HG02759 (cell line): ENCODE measurements around the gene TGFBRAP1.
"Not testable (repeated sequence)": the region's sequence is repeated elsewhere in the genome, so short reads cannot be mapped to it uniquely, and the experiment has no call there.

Experiments
- ATAC-seq: cut with Tn5 transposase; IDR thresholded peaks from one replicate; pipeline ENCODE4 v1.9.1; 2021; ENCODE audit warnings: mild to moderate bottlenecking, moderate library complexity; ENCODE audit not compliant: unreplicated experiment

The TGFBRAP1 gene

DNA sequence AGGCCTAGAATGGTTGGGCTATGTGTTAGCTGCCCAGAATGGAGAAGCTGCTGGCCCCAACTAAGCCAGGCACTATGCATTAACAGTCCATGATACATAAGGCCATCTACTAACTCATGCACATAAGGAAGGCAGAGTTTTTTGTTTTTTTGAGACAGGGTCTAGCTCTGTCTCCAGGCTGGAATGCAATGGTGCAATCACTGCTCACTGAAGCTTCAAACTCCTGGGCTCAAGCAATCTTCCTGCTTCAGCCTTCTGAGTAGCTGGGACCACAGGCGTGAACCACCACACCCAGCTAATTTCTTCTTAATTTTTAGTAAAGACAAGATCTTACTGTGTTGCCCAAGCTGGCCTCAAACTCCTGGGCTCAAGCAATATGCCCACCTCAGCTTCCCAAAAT is 50.4 kb downstream of the TGFBRAP1 start:
- ATAC-seq = no peak

DNA sequence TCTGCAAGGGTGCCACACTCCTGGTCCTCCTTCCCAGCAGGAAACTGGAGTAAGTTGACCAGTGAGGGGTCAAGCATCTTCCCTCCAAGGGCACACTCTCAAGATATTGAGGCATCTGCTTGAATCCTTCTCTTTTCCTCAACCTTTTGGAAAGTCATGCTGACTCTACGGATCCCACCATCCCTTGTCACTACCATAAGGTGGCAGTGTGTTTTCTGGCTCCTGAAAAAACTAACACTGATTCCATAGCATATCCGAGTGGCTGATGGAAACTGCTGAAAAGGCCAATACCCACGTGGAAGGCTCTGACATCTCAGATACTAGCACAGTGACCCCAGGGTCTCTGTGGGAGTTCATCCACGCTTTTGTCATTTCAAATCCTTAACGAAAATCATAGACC is 50.9 kb downstream of the TGFBRAP1 start:
- ATAC-seq = no peak

DNA sequence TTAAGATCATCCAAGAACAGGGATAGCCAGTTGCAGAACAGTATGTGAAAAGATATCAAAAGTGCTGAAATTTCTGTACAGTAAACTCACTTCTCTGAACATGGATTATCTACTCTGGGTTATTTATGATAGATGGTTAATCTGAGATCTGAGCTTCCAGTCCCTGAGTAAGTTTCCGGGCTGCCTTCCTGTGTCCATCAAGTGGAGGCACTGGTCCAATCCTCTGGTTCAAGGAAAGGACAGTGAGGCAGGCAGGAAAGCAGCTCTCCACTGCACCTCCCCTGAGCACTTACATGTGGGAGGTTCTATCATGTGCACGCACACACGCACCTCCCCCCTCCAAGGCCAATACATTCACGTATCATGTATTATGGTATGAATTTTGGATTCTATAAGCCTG is 55.5 kb downstream of the TGFBRAP1 start:
- ATAC-seq = no peak

DNA sequence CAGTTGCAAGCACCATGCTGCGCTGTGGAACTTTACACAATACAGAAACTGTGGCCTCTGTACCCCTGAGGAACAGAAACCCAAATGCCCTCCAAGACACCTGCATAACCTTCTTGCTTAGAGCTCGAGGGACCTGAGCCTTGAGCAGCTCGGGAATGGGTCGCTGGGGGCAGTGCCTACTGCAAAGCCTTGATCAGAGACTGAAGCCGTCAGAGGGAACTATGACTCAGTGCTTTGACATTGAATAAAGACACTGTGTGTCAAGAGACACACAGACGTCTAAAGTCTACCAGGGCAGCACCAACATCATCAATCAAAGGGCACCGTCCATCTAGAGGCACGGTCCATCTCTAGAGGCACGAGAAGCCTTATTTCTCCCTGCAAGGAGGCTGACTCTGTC is 57.4 kb downstream of the TGFBRAP1 start:
- no peak for ATAC-seq

DNA sequence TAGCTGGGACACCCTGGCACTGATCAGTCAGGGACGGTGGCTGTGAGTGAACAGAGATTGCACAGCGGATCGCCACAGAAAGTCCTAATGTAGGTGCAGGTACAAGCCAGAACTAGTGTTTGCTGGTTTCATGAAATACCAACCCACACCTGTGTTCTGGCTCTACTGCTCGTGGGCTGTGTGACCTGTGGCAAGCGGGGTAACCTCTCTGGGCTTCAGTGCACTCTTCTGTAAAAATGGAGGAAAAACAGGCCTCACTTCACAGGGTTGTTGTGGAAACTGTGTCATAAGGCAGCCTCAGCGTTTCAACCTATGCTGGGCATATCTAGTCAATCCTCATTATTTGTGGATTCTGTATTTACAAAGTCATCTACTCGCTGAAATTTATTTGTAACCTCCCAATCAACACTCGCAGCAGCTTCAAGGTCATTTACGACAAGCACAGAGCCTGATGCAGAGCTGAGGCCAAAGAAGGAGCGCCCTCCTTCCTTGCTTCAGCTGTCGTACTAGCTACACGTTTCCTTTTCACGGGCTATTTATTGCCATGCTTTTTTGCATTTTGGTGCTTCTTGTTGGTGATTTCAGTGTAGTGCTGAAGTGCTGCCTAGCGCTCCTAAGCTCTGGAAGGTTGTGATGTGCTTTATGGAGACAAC is 58.0 kb downstream of the TGFBRAP1 start:
- no peak for ATAC-seq

DNA sequence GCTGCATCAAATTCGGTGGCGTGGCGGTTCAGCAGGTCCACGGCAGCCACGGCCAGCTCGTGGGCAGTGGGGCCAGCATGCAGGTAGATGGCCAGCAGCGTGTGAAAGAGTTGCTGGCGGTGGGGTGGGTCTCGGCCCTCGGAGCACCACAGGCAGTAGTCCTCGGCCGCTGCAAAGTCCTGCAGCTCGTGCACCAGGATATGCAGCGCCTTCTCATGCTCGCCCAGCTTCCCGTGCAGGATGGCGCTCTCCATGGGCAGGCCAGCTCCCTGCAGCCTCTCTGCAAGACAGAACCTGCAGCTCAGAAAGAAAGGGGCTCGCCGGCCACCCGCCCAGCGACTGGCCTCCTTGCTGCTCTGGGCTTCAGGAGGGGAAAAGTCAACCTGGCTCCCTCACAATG is 60.1 kb downstream of the TGFBRAP1 start:
- no peak for ATAC-seq

DNA sequence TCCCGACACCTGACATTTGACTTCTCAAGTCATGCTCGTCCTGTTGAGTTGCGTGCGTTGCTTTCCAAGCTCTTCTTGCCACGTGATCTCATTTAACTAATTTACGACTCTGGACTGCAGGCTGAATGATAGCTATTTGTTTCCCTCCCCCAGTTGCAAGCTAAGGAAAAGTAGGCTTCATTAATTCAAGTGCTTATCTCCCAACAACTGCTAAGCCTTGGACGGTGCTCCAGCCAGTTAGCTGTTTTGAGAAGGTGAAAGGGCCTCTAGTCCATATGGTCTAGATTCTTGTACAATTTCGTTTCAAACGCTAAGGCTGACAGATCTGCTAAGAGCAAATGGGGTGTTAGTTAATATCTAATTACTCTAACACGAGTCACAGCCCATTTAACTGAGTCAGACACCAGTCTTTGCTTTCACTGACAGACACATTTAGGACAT is 66.9 kb downstream of the TGFBRAP1 start:
- no peak for ATAC-seq

DNA sequence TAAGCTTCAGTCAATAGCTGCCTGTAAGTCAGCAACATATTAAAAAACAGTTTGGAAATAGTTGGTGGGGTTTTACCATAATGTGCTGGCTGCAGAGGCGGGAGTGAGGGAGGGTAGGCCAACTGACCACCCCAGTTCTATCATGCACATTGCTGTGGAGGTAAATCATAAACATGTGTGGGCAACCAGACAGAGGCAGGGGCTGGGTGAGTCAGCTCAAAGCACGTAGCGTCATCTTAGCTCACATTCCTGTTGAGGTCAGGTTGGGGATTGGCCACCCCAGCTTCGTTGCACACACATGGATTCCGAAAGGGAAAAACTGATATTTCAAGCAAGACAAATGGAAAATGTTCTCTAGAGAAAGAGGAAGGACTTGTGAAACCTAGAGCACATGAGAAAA is 68.5 kb downstream of the TGFBRAP1 start:
- ATAC-seq = no peak

DNA sequence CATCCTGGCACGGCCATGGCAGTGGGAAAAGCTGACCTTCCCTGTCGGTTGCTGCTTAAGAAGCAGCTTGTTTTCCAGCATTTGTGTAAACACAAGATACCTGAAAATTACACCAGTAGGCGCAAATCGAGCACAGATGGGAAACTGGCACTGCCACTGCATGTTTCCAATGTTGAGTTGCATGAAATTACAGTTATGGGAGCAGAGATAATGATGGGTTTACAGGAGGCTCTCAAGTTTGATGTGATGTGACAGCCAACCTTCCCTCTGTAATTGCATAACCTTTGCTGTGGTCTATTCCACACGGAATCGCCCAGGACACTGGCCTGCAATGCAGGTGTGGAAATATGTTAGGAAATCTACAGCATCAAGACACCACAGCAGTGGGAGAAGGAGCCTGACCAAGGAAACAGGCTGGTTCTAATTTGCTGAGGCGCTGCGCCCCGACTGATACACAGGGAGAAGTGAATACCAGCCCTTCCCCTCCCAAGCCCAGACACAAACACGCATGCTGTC is 70.6 kb downstream of the TGFBRAP1 start:
- ATAC-seq = no peak

DNA sequence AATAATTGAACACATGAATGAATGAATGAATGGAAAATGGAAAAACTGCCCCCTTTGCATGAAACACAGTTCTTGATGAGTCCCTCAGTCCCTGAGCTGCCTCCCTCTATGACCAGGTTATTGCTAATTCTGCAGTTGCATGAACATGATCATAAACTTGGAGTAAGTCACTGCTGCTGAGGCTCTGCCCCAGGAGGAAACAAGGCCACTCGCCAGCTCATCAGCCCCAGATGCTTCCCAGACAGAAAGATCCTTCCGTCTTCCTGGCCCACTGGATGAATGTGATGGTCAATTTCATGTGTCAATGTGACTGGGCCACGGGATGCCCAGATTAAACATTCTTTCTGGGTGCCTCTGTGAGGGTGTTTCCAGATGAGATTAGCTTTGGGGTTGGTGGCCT is 71.6 kb downstream of the TGFBRAP1 start:
- no peak for ATAC-seq

DNA sequence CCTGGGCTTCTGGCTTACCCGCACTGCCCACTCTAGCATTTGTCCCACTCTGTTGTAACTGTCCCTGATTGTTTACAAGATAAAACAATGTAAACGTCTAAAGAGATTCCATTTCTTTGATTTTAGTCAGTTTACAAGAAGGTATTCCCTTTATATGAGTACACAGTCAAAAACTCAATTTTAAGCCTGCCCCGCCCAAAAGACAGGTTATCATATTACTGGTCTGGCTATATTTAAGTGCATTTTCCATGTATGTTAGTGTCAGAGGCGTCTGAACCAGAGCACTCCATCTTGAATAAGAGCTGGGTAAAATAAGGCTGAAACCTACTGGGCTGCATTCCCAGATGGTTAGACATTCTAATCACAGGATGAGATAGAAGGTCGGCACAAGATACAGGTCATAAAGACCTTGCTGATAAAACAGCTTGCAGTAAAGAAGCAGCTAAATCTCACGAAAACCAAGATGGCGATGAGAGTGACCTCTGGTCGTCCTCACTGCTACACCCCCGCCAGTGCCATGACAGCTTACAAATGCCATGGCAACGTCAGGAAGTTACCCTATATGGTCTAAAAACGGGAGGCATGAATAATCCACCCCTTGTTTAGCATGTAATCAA is 73.0 kb downstream of the TGFBRAP1 start:
- ATAC-seq = no peak

DNA sequence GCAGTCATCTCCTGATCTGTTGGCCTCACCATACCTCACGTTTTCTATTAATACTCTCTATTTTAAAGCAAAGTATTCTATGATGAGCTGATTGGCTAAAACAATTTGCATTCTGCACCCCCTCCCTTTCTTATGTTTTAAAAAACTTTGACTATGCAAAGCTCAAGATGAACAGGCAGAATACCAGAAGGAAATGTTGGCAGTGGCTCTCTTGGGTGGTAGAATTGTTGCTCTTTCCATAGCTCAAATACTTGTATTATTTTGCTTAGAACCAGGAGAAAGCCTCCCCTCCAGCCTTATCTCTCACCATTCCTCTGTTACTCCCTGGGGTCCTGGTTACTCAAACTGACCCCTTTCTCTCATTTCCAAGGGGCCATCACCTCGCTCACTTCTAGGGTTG is 73.6 kb downstream of the TGFBRAP1 start:
- ATAC-seq = no peak

DNA sequence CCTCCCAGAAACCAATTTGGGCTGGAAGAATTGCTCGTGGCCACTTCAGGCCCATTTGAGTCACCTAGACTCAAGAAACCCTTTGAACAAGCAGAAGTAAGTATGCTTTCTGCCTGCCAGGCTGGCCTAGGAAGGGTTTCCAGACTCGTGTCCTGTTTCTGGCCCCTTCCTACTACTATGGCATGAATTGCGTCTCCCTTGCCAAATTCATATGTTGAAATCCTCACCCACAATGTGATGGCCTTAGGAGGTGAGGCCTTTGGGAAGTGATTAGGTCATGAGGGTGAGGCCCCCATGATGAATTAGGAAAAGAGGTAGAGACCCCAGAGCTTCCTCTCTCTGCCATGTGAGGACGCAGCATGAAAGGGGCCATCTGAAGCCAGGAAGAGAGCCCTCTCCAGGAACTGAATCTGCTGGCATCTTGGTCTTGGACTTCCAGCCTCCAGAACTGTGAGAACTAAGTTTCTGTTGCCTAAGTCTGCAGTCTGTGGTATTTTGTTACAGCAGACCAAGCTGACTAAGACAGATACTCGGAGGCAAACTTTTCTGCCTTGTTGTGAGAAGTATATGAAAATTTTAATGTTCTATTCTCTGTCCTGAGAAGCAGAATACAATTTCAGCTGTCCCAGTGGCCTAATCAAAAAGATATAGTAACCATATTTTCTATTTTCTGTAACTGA is 74.9 kb downstream of the TGFBRAP1 start:
- no peak for ATAC-seq

DNA sequence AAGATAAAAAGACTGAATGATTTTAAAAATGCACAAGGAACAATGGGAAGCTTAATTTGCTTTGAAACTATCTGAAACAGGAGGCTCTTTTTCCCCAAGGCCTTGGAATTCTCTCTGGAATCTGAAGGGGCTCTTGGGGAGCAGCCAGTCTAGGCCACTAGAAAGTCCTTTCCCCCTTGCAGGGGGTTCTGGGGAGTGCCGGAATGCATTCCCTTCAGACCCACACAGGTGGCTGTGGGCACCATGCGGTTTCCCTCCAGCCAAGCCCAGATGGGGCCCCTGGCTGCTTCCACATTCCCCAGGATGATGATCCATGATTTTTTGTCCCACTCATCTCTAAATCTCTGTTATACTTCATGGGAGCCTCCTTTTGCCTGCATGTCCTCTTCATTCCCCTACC is 77.3 kb downstream of the TGFBRAP1 start:
- no peak for ATAC-seq

DNA sequence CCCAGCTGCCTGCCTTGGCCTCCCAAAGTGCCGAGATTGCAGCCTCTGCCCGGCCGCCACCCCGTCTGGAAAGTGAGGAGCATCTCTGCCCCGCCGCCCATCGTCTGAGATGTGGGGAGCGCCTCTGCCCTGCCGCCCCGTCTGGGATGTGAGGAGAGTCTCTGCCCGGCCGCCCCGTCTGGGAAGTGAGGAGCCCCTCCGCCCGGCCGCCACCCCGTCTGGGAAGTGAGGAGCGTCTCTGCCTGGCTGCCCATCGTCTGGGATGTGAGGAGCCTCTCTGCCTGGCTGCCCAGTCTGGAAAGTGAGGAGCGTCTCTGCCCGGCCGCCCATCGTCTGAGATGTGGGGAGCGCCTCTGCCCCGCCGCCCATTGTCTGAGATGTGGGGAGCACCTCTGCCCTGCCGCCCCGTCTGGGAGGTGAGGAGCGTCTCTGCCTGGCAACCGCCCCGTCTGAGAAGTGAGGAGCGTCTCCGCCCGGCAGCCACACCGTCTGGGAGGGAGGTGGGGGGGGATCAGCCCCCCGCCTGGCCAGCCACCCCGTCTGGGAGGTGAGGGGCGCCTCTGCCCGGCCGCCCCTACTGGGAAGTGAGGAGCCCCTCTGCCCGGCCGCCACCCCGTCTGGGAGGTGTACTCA is 78.4 kb downstream of the TGFBRAP1 start:
- ATAC-seq = not testable (repeated sequence)

DNA sequence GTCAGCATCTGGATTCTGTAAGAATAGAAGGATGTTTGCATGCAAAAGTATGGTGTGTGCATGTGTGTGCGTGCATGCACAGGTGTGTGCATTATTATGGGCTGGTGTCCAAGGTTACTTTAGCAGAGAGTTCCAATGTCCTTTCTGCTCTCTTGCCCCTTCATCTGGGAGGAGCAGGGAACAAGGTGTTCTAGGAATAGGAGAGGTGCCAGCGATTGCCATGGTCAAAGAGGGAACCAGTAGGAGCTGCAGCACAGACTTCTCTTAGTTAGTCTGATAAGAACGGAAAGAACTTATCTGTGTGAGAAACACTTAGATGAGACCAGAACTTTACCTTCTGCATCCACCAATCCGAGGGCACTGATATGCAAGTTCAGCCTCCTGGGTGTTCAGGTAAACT is 79.6 kb downstream of the TGFBRAP1 start:
- ATAC-seq = no peak

DNA sequence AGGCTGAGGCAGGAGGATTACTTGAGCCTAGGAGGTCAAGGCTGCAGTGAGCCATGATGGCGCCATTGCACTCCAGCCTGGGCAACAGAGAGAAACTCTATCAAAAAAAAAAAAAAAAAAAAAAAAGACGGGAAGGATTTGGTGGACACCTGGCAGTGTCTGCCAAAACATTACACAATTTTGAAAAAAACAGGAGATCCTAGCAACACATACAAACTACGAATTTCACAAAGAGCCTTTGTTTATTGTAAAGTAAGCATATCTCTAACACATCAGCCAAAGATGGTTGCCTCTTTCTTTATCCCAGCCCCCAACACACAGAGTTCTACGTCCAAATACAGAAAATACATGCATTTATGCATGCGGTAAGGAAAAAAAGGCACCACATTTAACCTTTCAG is 80.4 kb downstream of the TGFBRAP1 start:
- ATAC-seq = no peak

DNA sequence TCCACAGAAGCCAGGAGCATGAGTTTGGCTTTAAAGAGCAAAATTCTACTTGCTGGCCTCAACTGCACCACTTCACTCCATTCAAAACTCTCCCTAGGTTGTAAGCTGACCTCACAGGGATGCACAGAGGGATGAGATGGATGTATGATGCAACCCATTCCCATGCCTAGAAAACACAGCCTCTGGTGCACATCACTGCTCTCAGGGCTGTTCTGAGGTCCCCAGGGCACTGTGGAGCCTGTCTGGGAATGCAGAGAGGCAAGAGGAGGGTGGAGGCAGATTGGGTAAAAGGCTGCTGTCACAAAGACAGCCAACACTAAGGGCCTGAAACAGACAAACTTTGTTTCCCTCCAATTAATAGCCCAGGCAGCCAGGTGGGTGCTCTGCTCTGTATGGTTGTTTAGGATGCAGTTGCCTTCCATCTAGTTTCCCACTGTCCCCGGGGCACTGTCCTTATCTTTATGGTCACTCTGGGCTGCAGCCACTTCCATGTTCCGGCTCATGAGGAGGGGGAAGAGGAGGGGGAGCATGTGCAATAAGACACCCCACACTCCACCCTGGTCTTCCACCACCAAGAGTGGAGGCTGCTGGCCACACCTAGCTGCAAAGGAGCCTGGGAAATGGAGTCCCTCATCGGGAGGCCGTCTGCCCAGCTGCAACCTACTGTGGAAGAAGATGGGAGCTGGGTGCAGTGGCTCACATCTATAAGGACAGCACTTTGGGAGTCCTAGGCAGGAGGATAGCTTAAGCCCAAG is 81.0 kb downstream of the TGFBRAP1 start:
- no peak for ATAC-seq

DNA sequence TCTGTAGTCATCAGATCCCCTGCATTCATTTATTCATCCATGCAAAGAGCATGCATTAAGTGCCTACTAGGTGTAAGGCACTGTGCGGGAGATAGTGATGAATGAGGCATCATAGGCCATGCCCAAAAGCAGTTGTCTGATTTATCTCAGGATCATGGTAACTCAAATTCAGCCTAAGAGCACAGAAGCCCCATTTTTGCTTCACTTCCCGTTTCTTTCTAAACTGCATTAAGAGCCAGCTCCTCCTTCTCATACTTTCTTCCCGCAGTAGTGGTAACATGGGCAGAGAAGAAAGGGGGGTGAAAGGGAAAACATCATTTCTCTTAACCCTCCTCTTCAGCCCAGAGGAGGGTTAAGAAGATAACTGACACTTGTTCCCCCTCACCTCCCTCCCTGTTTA is 85.1 kb downstream of the TGFBRAP1 start:
- ATAC-seq = no peak

DNA sequence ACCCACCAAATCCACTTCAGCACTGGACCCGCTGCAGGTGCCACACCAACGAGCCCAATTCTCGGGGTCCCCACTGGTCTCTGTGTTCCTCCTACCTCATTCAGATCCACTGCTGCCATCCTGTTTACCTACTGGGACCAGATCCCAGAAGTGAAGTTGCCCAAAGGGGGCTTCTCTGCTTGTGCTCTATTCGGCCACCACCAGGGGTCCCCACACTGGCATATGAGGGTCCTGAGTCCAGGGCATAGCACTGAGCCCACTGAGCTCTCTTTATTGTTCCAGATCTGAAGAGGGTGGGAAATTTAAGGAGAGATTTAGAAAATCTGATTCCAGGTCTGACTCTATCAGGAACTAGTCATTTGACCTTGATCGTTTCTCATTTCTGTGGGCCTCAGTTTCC is 85.6 kb downstream of the TGFBRAP1 start:
- no peak for ATAC-seq
